GM18507 (cell line): ENCODE measurements around the gene CAMTA1.

Experiments
- DNase-seq: peaks from one replicate; pipeline ENCODE4 v3.0.0; 2011; ENCODE audit warnings: low read depth; ENCODE audit not compliant: insufficient read length; ENCODE audit errors: extremely low spot score
- FAIRE-seq: peaks from 2 replicates; lab custom pipeline; 2011; peaks lifted over from hg19 to GRCh38; lab: Jason Lieb, UNC

CAMTA1 gene

DNA sequence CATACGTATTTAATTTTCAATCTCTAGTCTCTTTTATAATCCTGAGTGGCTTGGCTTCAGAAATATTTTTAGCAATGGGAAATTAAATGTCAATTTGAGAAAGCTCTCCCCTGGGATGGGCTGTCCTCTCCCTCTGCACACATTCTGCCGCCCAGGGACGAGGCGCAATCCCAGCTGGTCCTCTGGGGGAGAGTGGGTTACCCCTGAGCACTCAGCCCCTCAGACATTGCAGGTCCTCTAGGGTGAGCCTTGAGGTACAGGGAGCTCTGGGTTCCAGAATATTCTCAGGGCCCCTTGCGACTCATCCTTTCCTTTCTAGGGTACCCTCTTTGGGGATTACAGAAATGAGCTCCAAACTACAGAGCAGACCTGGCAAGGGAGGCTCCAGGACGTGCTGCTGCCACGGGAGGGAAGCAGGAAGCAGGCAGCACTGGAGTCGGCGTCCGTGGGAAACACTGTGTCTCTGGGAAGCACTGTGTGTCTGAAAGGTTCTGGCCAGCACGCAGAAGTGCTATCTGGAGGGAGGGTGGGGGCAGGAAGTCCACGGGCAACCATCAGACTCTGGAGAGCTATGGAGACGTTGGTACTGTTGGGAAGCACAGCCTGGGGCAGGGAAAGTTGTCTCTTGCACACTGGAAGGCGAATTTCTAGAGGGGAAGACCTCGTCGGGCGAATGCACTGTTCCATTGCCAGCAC is 642.5 kb downstream of the CAMTA1 start:
- FAIRE-seq (no peak), DNase-seq (no peak)

DNA sequence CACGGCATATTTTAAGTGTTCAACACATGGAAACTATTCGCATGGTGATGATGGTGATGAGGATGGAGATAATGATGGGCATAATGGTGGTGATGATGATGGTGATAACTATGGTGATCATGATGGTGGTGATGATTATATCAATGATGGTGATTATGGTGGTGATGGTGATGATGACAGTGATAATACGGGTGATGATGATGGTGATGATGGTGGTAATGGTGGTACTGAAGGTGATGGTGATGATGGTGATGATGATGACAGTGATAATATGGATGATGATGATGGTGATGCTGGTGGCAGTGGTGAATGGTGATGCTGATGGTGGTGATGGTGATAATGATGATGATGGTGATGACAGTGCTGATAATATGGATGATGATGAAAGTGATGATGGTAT is 644.0 kb downstream of the CAMTA1 start:
- no peak for FAIRE-seq

DNA sequence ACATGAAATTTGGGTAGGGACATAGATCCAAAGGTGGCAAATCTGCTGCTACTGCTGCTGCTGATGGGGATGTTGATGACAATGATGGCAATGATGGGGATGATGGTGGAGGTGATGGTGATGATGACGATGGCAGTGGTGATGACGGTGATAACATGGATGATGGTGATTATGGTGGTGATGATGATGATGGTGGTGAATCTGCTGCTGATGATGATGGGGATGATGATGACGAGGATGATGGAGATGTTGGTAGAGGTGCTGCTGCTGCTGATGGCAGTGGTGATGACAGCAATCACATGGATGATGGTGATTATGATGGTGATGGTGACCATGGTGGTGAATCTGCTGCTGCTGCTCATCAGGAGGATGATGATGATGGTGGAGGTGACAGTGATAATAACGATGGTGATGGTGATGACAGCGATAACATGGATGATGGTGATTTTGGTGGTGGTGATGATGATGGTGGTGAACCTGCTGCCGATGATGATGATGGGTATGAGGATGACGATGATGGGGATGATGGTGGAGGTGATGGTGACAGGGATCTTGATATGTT is 644.9 kb downstream of the CAMTA1 start:
- DNase-seq = no peak
- no peak for FAIRE-seq

More for the DNA sequence above, 644.0 kb downstream of the CAMTA1 start:
- no peak for DNase-seq

DNA sequence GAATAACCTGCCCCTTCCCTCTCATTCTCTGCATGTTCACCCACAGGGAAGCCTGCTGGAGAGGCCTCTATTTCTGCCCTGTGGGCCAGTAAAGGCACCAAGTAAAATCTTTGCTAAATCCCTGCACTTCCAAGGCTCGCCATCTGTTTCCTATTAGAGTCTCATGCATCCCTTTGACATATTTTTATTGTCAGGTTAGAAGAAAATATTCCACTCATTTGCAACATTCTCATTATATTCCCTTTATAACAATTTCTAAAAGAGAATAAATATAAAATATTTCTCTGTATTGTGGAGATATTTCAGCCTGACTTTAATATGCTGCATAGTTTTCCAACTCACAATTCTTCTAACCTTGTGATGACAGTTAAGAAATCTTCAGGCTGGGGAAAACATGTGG is 645.4 kb downstream of the CAMTA1 start:
- FAIRE-seq (no peak), DNase-seq (no peak)

DNA sequence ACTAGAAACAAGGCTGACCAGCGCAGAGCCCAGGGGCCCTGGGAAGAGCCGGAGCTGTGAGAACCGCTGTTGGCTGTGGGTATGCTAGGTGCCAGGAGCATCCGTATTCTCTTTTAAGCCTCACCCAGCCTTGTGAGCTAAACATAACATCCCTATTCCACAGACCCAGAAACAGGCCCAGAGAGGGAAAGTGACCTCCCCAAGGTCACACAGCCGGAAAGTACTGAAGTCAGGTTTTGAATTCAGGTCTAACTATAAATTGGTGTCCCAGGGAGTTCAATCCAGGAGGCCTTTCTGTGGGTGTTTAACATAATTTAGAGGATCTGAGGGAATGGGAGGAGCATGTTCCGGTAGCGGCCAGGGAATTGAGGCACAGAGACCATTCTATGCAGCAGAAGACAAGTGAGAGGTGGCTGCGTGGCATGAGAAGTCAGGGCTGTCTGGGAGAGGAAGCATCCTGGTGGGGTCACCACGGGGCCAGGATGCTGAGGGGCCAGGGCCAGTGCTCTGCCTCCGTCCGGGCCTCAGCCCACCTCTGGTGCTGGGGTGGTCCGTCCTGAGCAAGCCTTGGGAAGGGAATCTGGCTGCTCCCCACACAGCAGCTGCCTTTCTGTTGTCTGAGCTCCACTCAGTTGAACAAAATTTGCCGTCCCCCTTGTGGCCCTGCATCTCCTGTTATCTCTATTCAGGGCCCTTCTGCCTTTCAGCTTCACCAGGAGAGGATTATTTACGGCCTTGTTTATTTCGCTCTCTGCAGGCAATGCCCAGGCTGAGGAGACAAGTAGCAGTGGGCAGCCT is 647.0 kb downstream of the CAMTA1 start:
- no peak for DNase-seq
- no peak for FAIRE-seq

DNA sequence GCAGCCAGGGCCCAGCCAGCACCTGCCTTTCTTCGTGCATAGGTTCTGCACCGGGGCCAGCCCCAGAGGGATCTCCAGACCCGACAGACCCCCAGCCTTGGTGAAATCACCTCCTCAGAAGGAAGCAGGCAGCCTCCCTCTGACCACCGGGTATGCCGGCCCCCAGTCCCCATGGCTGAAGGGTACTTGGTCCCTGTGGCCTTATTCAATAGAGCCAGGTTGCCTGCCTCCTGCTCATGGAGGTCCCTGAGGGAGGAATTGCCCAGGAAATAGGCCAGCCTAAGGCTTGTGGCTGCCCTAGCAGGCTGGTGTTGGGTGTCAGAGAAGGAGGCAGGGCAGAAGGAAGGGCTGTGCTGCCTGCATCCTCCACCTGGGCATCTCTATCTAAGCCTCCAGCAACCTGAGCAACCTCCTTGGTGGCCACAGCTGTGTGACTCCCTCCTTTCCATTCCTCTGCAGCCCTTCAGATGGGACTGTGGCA is 647.7 kb downstream of the CAMTA1 start:
- no peak for FAIRE-seq
- no peak for DNase-seq

DNA sequence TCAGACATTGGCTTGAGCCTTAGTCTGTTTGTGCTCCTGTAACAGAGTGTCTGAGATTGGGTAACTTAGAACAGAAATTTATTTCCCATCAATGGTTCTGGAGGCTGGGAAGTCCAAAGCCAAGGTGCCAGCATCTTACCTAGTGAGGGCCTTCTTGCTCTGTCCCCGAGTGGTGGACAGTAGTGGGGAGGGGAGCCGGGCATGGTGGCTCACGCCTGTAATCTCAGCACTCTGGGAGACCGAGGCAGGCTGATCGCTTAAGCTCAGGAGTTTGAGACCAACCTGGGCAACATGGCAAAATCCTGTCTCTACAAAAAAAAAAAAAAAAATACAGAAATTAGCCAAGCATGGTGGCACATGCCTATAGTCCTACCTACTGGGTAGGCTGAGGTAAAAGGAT is 649.3 kb downstream of the CAMTA1 start:
- DNase-seq (no peak), FAIRE-seq (no peak)

DNA sequence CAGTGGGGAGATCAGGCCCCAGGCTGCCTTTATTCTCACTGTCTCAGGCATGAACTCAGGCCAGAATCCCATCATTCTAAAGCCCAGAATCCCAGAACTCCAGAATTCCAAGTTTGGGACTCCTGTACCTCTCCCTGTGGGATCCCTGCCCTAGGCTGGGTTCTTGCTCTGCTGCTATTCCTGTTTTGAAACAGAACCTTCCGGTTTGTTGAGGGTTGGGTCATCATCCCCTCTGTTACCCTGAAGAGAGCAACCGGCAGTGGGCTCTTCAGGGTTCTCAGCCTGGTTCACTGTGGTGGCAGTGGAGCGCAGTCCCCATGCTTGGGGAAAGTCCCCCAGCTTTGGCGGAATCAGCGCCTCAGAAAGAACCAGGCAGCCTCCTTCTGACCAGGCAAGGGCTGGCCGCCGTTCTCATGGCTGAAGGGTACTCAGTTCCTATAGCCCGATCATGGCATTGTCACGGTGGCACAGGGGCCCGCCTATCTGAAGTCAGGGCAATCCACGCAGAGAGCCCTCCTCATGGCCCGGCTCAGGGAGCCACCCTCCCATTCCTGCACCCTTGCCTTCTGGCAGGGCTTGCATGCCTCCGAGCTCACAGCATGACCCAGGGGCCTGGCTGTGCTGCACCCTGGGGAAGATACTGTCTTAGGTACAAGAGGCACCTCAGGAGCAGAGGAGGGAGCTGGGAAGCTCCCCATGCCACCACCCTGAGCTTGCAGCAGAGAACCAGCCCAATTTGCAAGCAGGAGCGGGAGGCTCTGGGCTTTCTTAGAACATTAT is 650.2 kb downstream of the CAMTA1 start:
- FAIRE-seq (no peak), DNase-seq (no peak)

DNA sequence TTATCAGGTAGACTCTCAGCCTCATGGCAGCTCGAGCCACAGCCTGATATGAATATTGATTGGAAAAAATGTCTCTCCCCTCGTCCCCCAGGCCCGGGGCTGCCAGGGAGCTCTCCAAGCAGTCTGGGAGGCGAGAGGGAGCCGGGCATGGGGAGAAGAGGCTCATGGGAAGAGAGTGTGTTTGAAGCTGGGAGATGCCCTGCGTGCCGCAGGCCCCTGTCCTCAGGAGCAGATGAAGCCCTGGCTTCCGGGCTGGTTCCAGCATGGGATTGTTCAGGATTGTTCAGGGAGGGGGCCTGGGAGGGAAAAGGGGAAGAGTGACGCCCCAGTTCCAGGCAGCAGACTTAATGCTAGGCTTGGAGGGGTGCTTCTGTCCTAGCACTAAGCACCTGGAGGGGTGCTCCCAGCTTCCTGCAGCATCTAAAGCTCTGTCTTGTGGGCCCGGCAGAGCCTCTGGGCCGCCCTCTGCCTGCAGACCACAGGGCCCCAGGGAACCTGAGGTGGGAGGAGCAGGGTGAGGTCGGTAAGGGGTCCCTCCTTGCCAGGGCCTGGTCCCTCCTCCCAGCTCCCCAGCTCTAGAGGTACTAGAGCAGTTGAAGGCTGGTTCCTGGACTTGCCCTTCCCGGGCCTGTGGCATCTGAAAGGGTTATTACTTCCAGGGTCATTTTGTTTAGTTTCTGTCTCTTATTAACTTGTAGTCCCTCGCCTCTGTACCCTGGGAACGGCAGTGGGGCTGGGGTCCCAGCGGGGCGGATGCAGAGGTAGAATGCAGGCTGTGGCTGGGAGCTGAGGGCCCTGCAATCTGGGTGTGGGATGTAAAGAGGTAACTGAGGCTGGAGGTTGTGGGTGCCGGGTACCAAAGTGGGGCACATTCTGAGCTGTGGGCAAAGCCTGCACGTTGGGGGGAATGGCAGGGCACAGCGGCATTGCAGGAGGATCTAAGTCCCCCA is 651.1 kb downstream of the CAMTA1 start:
- no peak for DNase-seq
- no peak for FAIRE-seq

DNA sequence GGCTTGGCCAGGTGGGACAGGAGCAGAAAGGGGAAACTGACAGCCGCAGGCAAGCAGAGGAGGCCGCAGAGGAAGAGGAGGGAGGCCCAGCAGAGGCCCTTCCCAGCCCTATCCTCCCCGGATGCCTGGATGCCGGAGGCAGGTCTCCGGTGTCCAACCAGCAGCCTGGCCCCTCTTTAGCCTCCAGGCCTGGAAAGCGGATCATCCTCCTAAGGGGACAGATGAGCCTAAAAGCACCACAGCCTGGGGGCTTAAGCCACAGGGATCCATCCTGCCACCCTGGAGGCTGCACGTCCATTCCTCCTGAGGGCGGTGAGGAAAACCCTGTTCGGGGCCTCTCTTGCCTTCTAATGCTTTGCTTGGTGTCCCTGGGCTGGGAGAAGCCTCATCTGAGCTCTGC is 651.8 kb downstream of the CAMTA1 start:
- DNase-seq (no peak), FAIRE-seq (no peak)

DNA sequence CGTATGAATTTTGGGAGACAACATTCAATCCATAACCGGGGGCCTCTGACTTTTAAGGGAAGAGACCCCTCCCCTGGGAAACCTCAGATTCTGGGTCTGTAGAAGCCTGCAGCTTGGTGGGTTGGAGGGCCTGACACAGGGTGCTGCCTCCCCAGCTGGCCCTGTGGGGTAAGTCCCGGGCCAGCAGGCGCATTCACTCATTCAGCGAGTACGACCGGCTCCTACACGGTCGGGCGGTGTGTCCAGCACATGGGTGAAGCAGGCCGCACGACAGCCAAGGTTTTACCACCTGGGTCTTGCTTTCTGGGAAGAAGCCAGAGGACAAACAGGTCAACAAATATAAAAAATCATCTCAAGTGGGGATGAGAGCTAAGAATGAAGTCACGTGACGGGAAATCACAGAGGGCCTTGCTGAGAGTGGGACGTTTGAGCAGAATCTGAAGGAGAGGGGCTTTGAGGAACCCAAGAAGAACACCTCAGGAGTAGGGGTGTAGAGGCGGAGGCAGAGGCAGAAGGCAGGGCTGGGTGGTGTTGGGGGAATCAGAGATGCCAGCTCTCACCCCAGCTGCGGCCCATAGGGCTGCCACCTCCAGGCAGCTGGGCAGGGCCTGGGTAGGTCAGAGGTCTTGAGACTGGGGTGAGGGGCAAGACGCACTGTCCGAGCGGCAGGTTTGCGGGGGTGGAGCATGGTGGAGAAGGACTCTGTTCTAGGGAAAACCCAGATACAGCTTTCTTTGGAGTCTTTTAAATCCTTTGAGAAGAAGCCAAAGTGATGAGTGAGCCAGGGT is 652.5 kb downstream of the CAMTA1 start:
- no peak for DNase-seq
- no peak for FAIRE-seq

DNA sequence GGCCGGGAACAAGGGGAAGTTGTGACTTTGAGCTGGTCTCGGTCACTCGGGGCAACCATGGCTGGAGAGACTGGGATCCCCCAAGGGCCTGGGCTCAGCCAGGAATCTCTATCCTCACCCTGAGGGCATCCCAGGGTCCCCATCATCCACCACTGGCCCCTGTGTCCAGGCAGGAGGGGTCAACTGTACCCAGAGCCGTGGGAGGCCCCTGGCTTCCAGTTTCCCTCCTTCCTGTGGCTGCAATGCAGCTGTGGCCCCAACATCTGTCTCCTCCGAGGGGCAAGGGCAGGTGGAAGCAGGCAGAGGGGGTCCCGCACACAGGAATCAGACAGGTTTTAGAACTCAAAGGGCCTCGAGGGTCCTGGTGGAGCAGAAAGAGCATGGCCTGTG is 653.1 kb downstream of the CAMTA1 start:
- no peak for FAIRE-seq

DNA sequence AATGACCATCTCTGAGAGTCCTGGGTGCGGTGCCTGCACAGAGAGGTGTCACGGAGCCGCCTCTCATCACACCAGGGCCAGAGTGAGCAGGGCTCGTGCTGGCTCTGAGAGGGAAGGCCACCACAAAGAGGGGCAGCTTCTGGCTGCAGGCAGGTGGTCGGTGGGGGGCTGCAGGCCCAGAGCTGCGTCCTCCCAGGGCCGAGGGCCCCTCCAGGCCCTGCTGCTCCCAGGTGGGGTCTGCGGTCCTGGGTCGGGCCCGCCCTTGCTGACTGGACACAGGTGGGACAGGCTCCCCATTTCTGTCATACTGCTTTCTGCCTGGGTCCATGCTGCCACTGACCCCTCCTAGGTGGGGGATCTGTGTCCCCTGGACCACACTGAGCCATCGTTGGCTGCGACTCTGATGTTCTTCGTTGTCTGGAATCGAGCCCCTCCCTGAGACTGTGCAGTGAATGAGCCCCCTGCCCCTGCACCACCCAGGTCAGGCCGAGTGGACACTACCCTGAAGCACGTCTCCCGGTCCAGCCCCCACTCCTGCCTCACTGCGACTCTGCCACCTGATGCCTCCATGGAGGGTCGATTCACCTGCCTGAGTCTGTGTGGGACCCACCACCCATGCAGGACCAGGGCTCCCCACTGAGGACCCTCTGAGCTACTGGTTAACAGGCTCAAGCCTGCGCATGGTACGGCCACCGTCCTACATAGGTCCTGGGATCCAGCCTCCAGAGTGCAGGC is 653.8 kb downstream of the CAMTA1 start:
- no peak for FAIRE-seq
- no peak for DNase-seq

More for the DNA sequence above, 653.1 kb downstream of the CAMTA1 start:
- DNase-seq = no peak

DNA sequence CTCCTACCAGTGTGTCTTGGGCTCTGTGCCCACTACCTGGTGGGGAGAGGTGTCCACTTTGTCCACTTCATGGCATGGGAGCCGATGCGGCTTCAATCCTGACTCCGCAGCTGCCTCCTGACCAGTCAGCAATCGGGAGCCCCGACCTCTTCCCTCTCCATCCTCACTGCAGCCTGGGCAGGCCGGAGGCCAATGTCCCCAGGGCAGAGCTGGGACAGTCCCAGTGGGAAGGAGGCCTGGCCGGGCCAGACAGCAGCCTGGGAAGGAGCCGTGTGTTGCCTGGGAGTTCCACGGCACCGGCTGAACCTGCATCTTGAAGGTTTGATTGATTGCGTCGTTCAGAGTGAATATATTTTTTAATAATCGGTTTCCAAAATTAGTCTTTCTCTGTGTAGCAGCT is 654.9 kb downstream of the CAMTA1 start:
- no peak for DNase-seq
- FAIRE-seq = no peak

DNA sequence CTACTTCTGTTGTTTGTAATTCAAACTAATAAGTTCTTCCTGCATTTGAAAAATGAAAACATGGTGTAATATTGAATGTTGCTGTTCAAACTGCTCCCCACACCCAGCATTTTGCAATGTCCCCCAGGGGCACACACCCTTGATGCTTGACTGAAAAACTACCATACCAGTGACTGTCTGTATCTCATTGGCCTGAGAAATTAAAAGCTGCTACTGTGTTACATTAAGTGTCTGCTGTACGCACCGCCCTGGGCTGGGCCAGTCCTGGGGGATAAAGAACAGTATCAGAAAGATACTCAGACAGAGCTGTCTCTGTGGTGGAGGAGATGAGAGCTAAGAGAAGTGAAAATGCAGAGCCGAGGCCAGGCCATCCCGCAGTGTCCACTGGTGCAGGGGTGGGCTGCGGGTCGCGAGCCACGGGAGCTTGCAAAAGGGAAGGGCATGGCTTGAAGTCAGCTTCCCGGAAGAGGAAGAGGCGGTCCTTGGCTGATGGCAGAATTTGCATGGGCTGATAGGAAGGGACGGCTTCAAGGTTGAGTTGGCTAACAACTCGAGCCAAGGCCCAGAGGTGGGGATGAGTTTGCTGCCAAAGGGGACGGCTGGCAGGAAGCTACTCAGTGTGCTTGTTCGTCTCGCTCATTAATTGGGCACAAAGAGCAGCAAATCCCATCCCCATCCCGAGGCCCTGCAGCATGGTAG is 656.0 kb downstream of the CAMTA1 start:
- no peak for FAIRE-seq
- no peak for DNase-seq

DNA sequence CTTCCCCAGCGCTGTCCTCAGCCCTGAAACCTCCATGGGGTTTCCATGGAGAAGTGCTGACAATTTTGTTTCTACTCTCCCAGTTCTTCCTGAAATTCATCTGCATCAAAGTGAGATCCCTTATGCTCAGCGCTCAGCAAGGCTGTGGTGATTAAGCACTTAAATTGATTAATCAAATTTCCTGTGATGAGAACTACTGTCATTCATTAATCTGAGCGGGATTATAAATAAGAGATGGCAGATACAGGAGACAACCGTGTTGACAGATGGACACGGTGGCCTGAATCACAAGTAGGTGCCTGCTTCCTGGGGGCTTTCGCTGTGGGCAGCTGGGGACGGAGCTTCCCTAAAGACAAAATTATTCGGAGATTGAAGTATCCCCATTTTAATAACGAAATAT is 656.8 kb downstream of the CAMTA1 start:
- no peak for FAIRE-seq
- DNase-seq = no peak

DNA sequence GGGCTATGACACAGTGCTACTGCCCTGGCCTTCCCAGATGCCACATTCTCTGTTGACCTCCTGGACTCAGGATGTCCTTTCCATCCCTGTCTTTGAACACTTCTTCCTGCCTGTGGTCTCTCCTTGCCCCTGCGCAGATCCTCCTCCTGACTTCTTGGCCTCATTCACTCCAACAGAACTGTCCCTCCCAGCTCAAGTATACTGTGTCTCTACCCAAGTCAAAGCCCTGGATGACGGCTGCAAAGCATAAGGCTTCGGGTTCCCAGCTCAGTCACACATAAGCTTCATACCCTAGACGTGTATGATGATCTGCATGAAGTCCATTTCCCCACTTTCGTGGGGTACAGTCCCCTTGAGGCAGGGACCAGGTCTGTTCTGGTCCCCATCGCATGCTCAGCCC is 657.7 kb downstream of the CAMTA1 start:
- DNase-seq = no peak
- no peak for FAIRE-seq
